ENCODE results near the gene EFCAB5.
"Not testable (repeated sequence)": the region's sequence is repeated elsewhere in the genome, so short reads cannot be mapped to it uniquely, and the experiment has no call there.

The EFCAB5 gene

DNA sequence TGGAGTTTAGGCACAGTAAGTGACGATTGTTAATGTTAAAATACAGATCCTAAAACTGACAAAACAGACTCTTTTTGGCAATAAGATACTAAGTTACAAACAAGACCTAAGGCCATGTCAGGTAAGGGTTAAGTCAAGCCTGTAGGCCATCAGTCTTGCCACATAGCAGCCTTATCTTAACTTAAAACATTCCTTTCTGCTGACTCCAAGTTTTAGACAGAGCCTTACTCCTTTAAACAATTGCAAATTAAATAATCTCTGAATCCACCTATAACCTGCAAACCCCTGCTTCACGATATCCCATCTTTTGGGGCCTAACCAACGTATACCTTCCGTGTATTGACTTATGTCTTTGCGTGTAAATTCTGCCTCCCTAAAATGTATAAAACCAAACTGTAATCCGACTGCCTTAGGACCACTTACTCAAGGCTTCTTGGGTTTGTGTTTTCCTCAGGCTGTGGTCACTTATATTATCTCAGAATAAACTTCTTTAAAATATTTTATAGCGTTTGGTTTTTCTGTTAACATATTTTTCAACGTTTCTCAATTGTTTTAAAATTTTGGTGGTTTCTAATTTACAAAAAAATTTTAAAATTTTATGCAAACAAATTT, 64.4 kb downstream of the EFCAB5 start:
- Histone ChIP-seq H3K4me1 (ENCODE audit: control insufficient read depth, insufficient read depth, low read length) (no peaks in the 10 kb centered on the region), H3K36me3 (ENCODE audit: control insufficient read depth in 2 of 2, insufficient read depth in 2 of 2, low read length in 2 of 2) (no peaks in the 10 kb centered on the region), H3K9ac (ENCODE audit: low read length in 2 of 2) (no peak overlapping the region), H3K4me3 (ENCODE audit: low read length in 2 of 2) (no peak overlapping the region), H3K9me3 (ENCODE audit: control insufficient read depth in 2 of 2, low read length in 2 of 2) (no peaks in the 10 kb centered on the region), H3K27me3 (ENCODE audit: control insufficient read depth in 1 of 2, insufficient read depth in 2 of 2, low read length in 2 of 2) (no peaks in the 10 kb centered on the region), H3K27ac (ENCODE audit: low read length) (no peak overlapping the region)

- H3K27ac ChIP-seq (ENCODE audit: low read length); H3K4me1 ChIP-seq (ENCODE audit: control insufficient read depth, insufficient read depth, low read length); H3K9me3 ChIP-seq (ENCODE audit: control insufficient read depth in 2 of 2, low read length in 2 of 2); H3K36me3 ChIP-seq (ENCODE audit: control insufficient read depth in 2 of 2, insufficient read depth in 2 of 2, low read length in 2 of 2); H3K9ac ChIP-seq (ENCODE audit: low read length in 2 of 2); H3K27me3 ChIP-seq (ENCODE audit: control insufficient read depth in 1 of 2, insufficient read depth in 2 of 2, low read length in 2 of 2); H3K4me3 ChIP-seq (ENCODE audit: low read length in 2 of 2): not testable (repeated sequence)
These were observed 70.5 kb downstream of the EFCAB5 start for GRCh38 chr17:30011934-30012333.

DNA sequence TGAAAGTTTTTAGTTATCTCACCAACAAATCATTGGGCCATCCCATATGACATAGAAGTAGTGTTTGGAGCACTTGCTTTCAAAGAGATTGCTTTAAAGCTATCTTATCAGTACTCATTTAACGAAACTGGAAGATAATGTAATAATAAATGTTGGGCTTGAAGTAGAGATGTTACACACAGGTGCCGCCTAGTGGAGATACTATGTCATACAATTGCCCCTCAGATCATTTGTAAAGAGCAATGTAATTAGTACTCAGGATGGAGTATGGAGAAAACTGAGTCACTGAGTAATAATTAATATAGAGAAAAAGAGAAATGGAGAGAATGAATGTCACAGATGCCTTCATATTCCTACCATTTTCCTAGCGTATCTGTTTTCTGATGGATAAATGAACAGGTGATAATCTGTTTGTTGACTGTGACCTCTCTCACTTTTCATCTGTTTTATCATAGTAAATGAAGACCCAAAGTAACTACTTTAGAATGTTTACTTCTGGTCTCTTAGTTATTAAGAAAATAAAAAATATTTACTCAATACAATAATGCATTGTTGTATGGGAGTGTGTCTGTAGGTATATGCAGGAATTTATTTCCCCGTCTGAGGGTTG, 80.4 kb downstream of the EFCAB5 start:
- H3K27ac ChIP-seq (ENCODE audit: low read length) = no peak overlapping the region
- H3K4me3 ChIP-seq (ENCODE audit: low read length in 2 of 2) = no peak overlapping the region
- no peaks in the 10 kb centered on the region for H3K4me1 ChIP-seq (ENCODE audit: control insufficient read depth, insufficient read depth, low read length)
- H3K36me3 ChIP-seq (ENCODE audit: control insufficient read depth in 2 of 2, insufficient read depth in 2 of 2, low read length in 2 of 2) = no peaks in the 10 kb centered on the region
- H3K9ac ChIP-seq (ENCODE audit: low read length in 2 of 2) = no peak overlapping the region
- no peaks in the 10 kb centered on the region for H3K27me3 ChIP-seq (ENCODE audit: control insufficient read depth in 1 of 2, insufficient read depth in 2 of 2, low read length in 2 of 2)
- no peaks in the 10 kb centered on the region for H3K9me3 ChIP-seq (ENCODE audit: control insufficient read depth in 2 of 2, low read length in 2 of 2)

DNA sequence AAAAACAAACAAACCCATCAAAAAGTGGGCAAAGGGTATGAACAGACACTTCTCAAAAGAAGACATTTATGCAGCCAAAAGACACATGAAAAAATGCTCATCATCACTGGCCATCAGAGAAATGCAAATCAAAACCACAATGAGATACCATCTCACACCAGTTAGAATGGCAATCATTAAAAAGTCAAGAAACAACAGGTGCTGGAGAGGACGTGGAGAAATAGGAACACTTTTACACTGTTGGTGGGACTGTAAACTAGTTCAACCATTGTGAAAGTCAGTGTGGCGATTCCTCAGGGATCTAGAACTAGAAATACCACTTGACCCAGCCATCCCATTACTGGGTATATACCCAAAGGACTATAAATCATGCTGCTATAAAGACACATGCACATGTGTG, 83.9 kb downstream of the EFCAB5 start:
- not testable (repeated sequence) for H3K27ac ChIP-seq (ENCODE audit: low read length); H3K9ac ChIP-seq (ENCODE audit: low read length in 2 of 2); H3K4me3 ChIP-seq (ENCODE audit: low read length in 2 of 2); H3K27me3 ChIP-seq (ENCODE audit: control insufficient read depth in 1 of 2, insufficient read depth in 2 of 2, low read length in 2 of 2); H3K36me3 ChIP-seq (ENCODE audit: control insufficient read depth in 2 of 2, insufficient read depth in 2 of 2, low read length in 2 of 2); H3K4me1 ChIP-seq (ENCODE audit: control insufficient read depth, insufficient read depth, low read length); H3K9me3 ChIP-seq (ENCODE audit: control insufficient read depth in 2 of 2, low read length in 2 of 2)

GRCh38 chr17:30027676-30028075, 86.2 kb downstream of the EFCAB5 start:
- H3K27ac ChIP-seq (ENCODE audit: low read length) = no peak overlapping the region
- no peak overlapping the region for H3K4me3 ChIP-seq (ENCODE audit: low read length in 2 of 2)
- no peaks in the 10 kb centered on the region for H3K4me1 ChIP-seq (ENCODE audit: control insufficient read depth, insufficient read depth, low read length)
- no peaks in the 10 kb centered on the region for H3K9me3 ChIP-seq (ENCODE audit: control insufficient read depth in 2 of 2, low read length in 2 of 2)
- no peaks in the 10 kb centered on the region for H3K36me3 ChIP-seq (ENCODE audit: control insufficient read depth in 2 of 2, insufficient read depth in 2 of 2, low read length in 2 of 2)
- H3K27me3 ChIP-seq (ENCODE audit: control insufficient read depth in 1 of 2, insufficient read depth in 2 of 2, low read length in 2 of 2) = no peaks in the 10 kb centered on the region
- no peak overlapping the region for H3K9ac ChIP-seq (ENCODE audit: low read length in 2 of 2)

GRCh38 chr17:30031214-30031869, 89.9 kb downstream of the EFCAB5 start:
- Histone ChIP-seq H3K27ac (ENCODE audit: low read length) (no peak overlapping the region), H3K9ac (ENCODE audit: low read length in 2 of 2) (no peak overlapping the region), H3K4me1 (ENCODE audit: control insufficient read depth, insufficient read depth, low read length) (no peaks in the 10 kb centered on the region), H3K9me3 (ENCODE audit: control insufficient read depth in 2 of 2, low read length in 2 of 2) (no peaks in the 10 kb centered on the region), H3K27me3 (ENCODE audit: control insufficient read depth in 1 of 2, insufficient read depth in 2 of 2, low read length in 2 of 2) (no peaks in the 10 kb centered on the region), H3K4me3 (ENCODE audit: low read length in 2 of 2) (no peak overlapping the region), H3K36me3 (ENCODE audit: control insufficient read depth in 2 of 2, insufficient read depth in 2 of 2, low read length in 2 of 2) (no peaks in the 10 kb centered on the region)

- no peaks in the 10 kb centered on the region for H3K27me3 ChIP-seq (ENCODE audit: control insufficient read depth in 1 of 2, insufficient read depth in 2 of 2, low read length in 2 of 2)
- H3K36me3 ChIP-seq (ENCODE audit: control insufficient read depth in 2 of 2, insufficient read depth in 2 of 2, low read length in 2 of 2) = no peaks in the 10 kb centered on the region
- no peaks in the 10 kb centered on the region for H3K4me1 ChIP-seq (ENCODE audit: control insufficient read depth, insufficient read depth, low read length)
- H3K9ac ChIP-seq (ENCODE audit: low read length in 2 of 2) = no peak overlapping the region
- no peak overlapping the region for H3K27ac ChIP-seq (ENCODE audit: low read length)
- no peak overlapping the region for H3K4me3 ChIP-seq (ENCODE audit: low read length in 2 of 2)
- no peaks in the 10 kb centered on the region for H3K9me3 ChIP-seq (ENCODE audit: control insufficient read depth in 2 of 2, low read length in 2 of 2)
These were observed 93.9 kb downstream of the EFCAB5 start for GRCh38 chr17:30035369-30035768.

DNA sequence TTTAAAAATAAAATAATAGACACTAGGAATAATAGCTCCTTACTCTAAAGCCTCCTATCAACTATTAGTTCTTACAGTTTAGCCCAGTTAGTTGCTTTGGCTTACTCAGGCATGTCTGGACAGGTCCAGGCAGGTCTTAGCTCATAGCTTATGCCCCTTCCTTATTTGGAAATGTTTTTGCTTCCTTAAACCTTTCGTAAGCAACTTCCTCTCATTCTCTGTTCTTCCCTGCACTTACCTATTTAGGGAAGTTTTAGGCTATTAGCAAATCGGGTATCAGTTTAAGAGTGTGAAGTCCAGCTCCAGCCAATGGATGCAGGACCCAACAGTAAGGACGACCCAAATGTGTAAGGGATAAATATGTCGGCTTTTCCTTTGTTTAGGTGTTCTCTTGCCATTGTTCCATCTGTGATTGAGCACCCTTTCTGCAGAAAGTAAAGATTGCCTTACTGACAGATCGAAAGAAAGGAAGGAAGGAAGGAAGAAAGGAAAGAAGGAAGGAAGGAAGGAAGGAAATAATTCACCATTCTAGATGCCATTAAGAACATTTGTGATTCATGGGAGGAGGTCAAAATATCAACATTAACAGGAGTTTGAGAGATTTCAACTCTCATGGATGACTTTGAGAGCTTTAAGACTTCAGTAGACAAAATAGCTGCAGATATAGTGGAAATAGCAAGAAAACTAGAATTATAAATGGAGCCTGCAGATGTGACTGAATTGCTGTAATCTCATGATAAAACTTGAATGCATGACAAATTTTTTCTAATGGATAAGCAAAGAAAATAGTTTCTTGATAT, 99.5 kb downstream of the EFCAB5 start:
- not testable (repeated sequence) for H3K4me1 ChIP-seq (ENCODE audit: control insufficient read depth, insufficient read depth, low read length); H3K4me3 ChIP-seq (ENCODE audit: low read length in 2 of 2); H3K9ac ChIP-seq (ENCODE audit: low read length in 2 of 2); H3K36me3 ChIP-seq (ENCODE audit: control insufficient read depth in 2 of 2, insufficient read depth in 2 of 2, low read length in 2 of 2); H3K27ac ChIP-seq (ENCODE audit: low read length); H3K9me3 ChIP-seq (ENCODE audit: control insufficient read depth in 2 of 2, low read length in 2 of 2); H3K27me3 ChIP-seq (ENCODE audit: control insufficient read depth in 1 of 2, insufficient read depth in 2 of 2, low read length in 2 of 2)

GRCh38 chr17:30041551-30041950, 100.1 kb downstream of the EFCAB5 start:
- Histone ChIP-seq H3K36me3 (ENCODE audit: control insufficient read depth in 2 of 2, insufficient read depth in 2 of 2, low read length in 2 of 2) (no peaks in the 10 kb centered on the region), H3K27ac (ENCODE audit: low read length) (no peak overlapping the region), H3K9me3 (ENCODE audit: control insufficient read depth in 2 of 2, low read length in 2 of 2) (no peaks in the 10 kb centered on the region), H3K27me3 (ENCODE audit: control insufficient read depth in 1 of 2, insufficient read depth in 2 of 2, low read length in 2 of 2) (no peaks in the 10 kb centered on the region), H3K4me1 (ENCODE audit: control insufficient read depth, insufficient read depth, low read length) (no peaks in the 10 kb centered on the region), H3K9ac (ENCODE audit: low read length in 2 of 2) (no peak overlapping the region), H3K4me3 (ENCODE audit: low read length in 2 of 2) (no peak overlapping the region)

- peaks cover 0 to 2% of the 10 kb centered on the region in 2 donors for H3K27me3 ChIP-seq (ENCODE audit: control insufficient read depth in 1 of 2, insufficient read depth in 2 of 2, low read length in 2 of 2)
- H3K9me3 ChIP-seq (ENCODE audit: control insufficient read depth in 2 of 2, low read length in 2 of 2) = peaks cover 0 to 9% of the 10 kb centered on the region in 2 donors
- no peak overlapping the region for H3K4me3 ChIP-seq (ENCODE audit: low read length in 2 of 2)
- no peak overlapping the region for H3K9ac ChIP-seq (ENCODE audit: low read length in 2 of 2)
- H3K4me1 ChIP-seq (ENCODE audit: control insufficient read depth, insufficient read depth, low read length) = no peaks in the 10 kb centered on the region
- H3K36me3 ChIP-seq (ENCODE audit: control insufficient read depth in 2 of 2, insufficient read depth in 2 of 2, low read length in 2 of 2) = no peaks in the 10 kb centered on the region
- H3K27ac ChIP-seq (ENCODE audit: low read length) = no peak overlapping the region
These were observed 120.9 kb downstream of the EFCAB5 start for GRCh38 chr17:30062372-30062771.
